ENCODE data around the gene FBXO42.

Gene FBXO42

DNA sequence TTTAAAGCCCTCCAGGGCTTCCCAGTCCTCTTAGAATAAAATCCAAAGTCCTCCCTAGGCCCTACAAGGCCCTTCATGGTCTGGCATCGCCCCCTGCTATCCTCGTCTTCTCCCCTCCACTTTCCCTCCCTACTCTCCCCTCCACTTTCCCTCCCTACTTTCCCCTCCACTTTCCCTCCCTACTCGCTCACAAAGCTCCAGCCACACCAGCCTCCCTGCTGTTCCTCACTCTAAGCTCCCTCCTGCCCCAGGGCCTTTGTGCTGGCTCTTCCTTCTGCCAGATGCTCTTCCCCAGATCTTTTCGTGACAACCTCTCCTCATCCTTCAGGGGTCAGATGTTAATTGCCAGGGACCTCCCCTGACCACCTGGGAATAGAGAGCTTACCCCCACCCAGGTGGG is 152.6 kb downstream of the FBXO42 start:
- DNase-seq = no peak

DNA sequence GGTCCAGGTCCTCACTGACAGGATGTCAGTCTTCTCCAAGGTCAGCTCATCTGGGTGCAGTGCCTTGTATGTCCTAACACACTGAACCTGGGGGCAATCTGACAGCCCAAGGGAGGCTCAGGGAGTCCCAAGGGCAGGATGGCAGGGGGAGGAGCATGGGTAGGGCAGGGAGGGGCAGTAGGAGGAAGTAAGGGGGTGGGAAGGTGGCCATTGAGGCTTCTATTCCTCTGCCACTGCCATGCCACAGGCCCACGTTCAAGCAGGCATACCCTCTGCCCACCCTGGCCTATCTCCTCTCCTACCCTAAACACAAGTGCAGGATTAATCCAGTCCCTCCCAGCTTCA is 153.2 kb downstream of the FBXO42 start:
- DNase-seq = no peak

DNA sequence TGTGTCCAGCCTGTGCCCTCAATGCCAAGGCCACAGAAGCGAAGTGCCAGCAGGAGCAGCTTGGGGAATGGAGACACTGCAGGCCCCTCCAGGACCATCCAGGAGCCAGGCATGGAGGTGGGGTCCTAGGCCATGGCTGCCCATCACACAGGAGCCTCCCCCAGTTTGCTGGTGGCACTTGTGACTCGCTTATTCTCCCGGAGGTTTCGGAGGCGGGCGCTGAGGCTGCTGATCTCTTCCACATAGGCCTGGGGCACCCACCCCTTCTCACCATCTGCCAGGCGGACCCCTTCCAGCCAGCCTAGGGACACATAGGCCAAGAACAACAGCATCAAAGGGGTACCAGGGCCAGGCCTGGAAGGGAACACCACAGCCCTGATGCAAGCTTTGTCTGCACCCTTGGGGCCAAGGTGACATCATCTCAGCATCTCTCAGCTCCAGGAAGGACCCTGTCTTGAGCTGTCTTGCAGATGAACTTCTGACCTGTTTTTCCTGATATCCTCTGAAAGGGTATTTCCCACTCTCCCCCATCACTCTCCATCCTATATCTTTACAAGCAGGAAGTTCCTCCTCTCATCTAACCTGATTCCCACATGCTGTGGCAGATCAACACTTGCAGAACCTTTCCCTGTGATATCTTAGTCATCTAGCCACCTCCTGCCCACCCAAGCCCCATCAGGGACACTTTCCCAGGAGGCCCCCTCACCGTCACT is 153.7 kb downstream of the FBXO42 start:
- DNase-seq = no peak

DNA sequence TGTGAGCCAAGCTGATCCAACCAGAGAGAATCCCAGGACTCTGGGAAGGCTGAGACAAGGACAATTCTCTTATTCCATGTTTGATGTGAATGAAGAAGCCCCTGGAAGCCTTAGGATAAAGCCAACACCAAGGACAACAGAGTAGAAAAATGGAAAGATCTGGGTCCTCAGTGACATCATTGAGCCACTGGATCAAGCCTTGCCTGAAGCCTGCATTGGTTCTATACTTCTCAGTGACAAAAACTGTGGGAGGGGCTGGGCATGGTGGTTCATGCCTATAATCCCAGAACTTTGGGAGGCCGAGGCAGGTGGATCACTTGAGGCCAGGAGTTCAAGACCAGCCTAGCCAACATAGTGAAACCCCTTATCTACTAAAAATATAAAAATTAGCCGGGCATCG is 155.4 kb downstream of the FBXO42 start:
- DNase-seq = no peak

All from stimulated activated CD4-positive, alpha-beta T cell treated with anti-CD3 and anti-CD28 coated beads, Interleukin-15, amount 100 ng/mL, for 24 hours (primary cell).